T-helper 1 cell (primary cell): ENCODE measurements around the gene SLC22A25.

Experiments
- DNase-seq, 5 donors: peaks; one replicate each; pipeline ENCODE4 v3.0.0-alpha.2; 2012 to 2020

SLC22A25 gene

GRCh38 chr11:63229815-63230214 is 13.6 kb downstream of the SLC22A25 start:
- no peak for DNase-seq

- DNase-seq, result no peak
Measured at GRCh38 chr11:63227521-63228107, 15.8 kb downstream of the SLC22A25 start.

GRCh38 chr11:63226488-63227114 is 16.8 kb downstream of the SLC22A25 start:
- DNase-seq, result no peak

- DNase-seq, result no peak
Measured at GRCh38 chr11:63214093-63214492, 29.3 kb downstream of the SLC22A25 start.

GRCh38 chr11:63212742-63213141 is 30.7 kb downstream of the SLC22A25 start:
- DNase-seq, result no peak

- no peak for DNase-seq
Measured at GRCh38 chr11:63210111-63210510, 33.3 kb downstream of the SLC22A25 start.
